ENCODE data around the gene ANK2. TPM values are rescaled to one million over a fixed set of nuclear protein-coding genes. Genes with fewer than 3 reads are reported as not detected.

ANK2 gene
- total RNA-seq, 1 experiment from 2014 or later, result 5.6 TPM

- H2AFZ ChIP-seq (ENCODE audit: low read depth, low read length, poor library complexity, severe bottlenecking), result no peak overlapping the region
- H3K4me3 ChIP-seq (replicated peaks in 1 of 2; ENCODE audit: low read depth in 1 of 2, low read length in 2 of 2), result no peak overlapping the region
- no peaks in the 10 kb centered on the region for H3K27me3 ChIP-seq (ENCODE audit: insufficient read depth, low read length)
- no peak overlapping the region for H3K27ac ChIP-seq (ENCODE audit: low read depth, low read length)
- no peaks in the 10 kb centered on the region for H3K79me2 ChIP-seq (ENCODE audit: insufficient read depth, low read length)
- no peaks in the 10 kb centered on the region for H3K9me2 ChIP-seq (ENCODE audit: insufficient read depth)
- ChIA-PET POLR2A (no interaction called here), RAD21 (ENCODE audit: low non-redundant PET in 1 of 2, low total read pairs in 2 of 2, uncharacterized antibody in 2 of 2, unreplicated experiment in 2 of 2) (no interaction called here), CTCF (no interaction called here)
- ATAC-seq, result no peak
- TF ChIP-seq CBX3 (IDR thresholded peaks at IDR 0.05; ENCODE audit: low read depth) (no peak), SP1 (IDR thresholded peaks at IDR 0.05; ENCODE audit: low read depth) (no peak), ATF3 (IDR thresholded peaks at IDR 0.05) (no peak), TCF7L2 (IDR thresholded peaks at IDR 0.05; ENCODE audit: borderline replicate concordance, extremely low read depth, insufficient read depth, insufficient read length) (no peak), YY1 (IDR thresholded peaks at IDR 0.05; ENCODE audit: extremely low read depth, insufficient replicate concordance, low read depth, low read length) (no peak), EGR1 (IDR thresholded peaks at IDR 0.05; ENCODE audit: low read depth) (no peak), MAX (IDR thresholded peaks at IDR 0.05) (no peak), POLR2A (IDR thresholded peaks at IDR 0.05; ENCODE audit: borderline replicate concordance, extremely low read depth, insufficient read depth, insufficient read length) (no peak), SRF (IDR thresholded peaks at IDR 0.05; ENCODE audit: low read depth) (no peak), FOSL1 (IDR thresholded peaks at IDR 0.05; ENCODE audit: low read depth) (no peak), ZNF274 (IDR thresholded peaks at IDR 0.05; ENCODE audit: low read depth, low read length) (no peak), EZH2phosphoT487 (IDR thresholded peaks at IDR 0.05; ENCODE audit: borderline replicate concordance) (no peak), REST (IDR thresholded peaks at IDR 0.05; ENCODE audit: low read depth) (no peak), POLR2AphosphoS5 (IDR thresholded peaks at IDR 0.05; ENCODE audit: low read depth, low read length) (no peak), ELF1 (IDR thresholded peaks at IDR 0.05; ENCODE audit: borderline replicate concordance, low read depth) (no peak), SIN3A (IDR thresholded peaks at IDR 0.05; ENCODE audit: low read depth) (no peak)
- no peaks in the 10 kb centered on the region for H4K20me1 ChIP-seq (ENCODE audit: insufficient read depth)
- DNase-seq (ENCODE audit: low read depth, low spot score), result no peak
- H3K4me1 ChIP-seq (ENCODE audit: control insufficient read depth in 1 of 2, insufficient read depth in 2 of 2, low read length in 2 of 2), result peaks cover 0 to 11% of the 10 kb centered on the region in 2 experiments; a peak in 2 of 4 replicates
- no peak overlapping the region for H3K9ac ChIP-seq (ENCODE audit: low read length)
- no peaks in the 10 kb centered on the region for H3K9me3 ChIP-seq (ENCODE audit: control insufficient read depth in 1 of 2, insufficient read depth in 1 of 2, low read depth in 1 of 2, low read length in 2 of 2)
- BruUV-seq (replicated peaks), result no TSS peak
- intact Hi-C loops (cut with micrococcal nuclease), result no loop called here
- H3K36me3 ChIP-seq (ENCODE audit: control insufficient read depth in 1 of 2, insufficient read depth in 2 of 2, low read length in 2 of 2), result no peaks in the 10 kb centered on the region
- H3K4me2 ChIP-seq (ENCODE audit: low read length), result no peak overlapping the region
Measured at GRCh38 chr4:113314426-113314825, 265.0 kb downstream of the ANK2 start.
